Measurements from ENCODE around the gene MMP14. TPM values are rescaled to one million over a fixed set of nuclear protein-coding genes. Genes with fewer than 3 reads are reported as not detected.
A peak's percentile ranks its signal among the peaks of the same experiment; 100 is the strongest.

MMP14 gene
- total RNA-seq = 1 to 10 TPM; 2.6 to 2.9 TPM
- polyA plus RNA-seq (2013, experiment 1 of 2) = 0.53 TPM
- polyA plus RNA-seq (2013, experiment 2 of 2) = 5.9 TPM
- 0.13 to 9.1 (median 0.86) reads per million in 172 experiments for total RNA-seq

- no peak within 1 kb of the TSS for H3K27ac ChIP-seq (ENCODE audit: low read depth in 1 of 2, low read length in 2 of 2)
These were observed at the start of gene MMP14 for GRCh38 chr14:22836301-22837113. TSS of gene MMP14 (plus strand) at chr14:22836585. CDS start at chr14:22836818, 233 bp downstream.

GRCh38 chr14:22786685-22787084 lies 49.7 kb upstream of the MMP14 start:
- no peaks in the 10 kb centered on the region for H3K27me3 ChIP-seq (ENCODE audit: control insufficient read depth in 1 of 2, insufficient read depth in 2 of 2, low read length in 2 of 2)
- H3K27ac ChIP-seq (ENCODE audit: low read depth in 1 of 2, low read length in 2 of 2) = no peak overlapping the region
- no peaks in the 10 kb centered on the region for H3K4me1 Mint-ChIP-seq (ENCODE audit: low read depth)
- no peaks in the 10 kb centered on the region for H3K36me3 ChIP-seq (ENCODE audit: insufficient read depth, low read length)
- intact Hi-C loops (cut with DNase I, micrococcal nuclease) = no loop called here
- no peaks in the 10 kb centered on the region for H3K36me3 Mint-ChIP-seq (ENCODE audit: low read depth)
- no peak overlapping the region for H3K27ac Mint-ChIP-seq
- POLR2A ChIA-PET = no interaction called here
- DNase-seq (no peak), ATAC-seq (ENCODE audit: poor library complexity) (no peak)
- H3K4me1 ChIP-seq (ENCODE audit: insufficient read depth, low read length) = no peaks in the 10 kb centered on the region
- CTCF ChIA-PET = no interaction called here
- H3K4me3 Mint-ChIP-seq = no peak overlapping the region
- no peak for TF ChIP-seq CTCF (IDR thresholded peaks at IDR 0.05)
- no peaks in the 10 kb centered on the region for H3K27me3 Mint-ChIP-seq
- H3K9me3 ChIP-seq (ENCODE audit: control insufficient read depth in 1 of 2, insufficient read depth in 1 of 2, low read length in 2 of 2) = no peaks in the 10 kb centered on the region
- no peak overlapping the region for H3K4me3 ChIP-seq (ENCODE audit: low read length)
- H3K9me3 Mint-ChIP-seq = no peaks in the 10 kb centered on the region

More at GRCh38 chr14:22836301-22837113, at the start of gene MMP14:
- Histone ChIP-seq H3K36me3 (ENCODE audit: insufficient read depth, low read length) (peaks cover 25% of the 10 kb centered on the region), H3K4me3 (ENCODE audit: low read length) (peak within 1 kb of the TSS; percentile 54), H3K4me1 (ENCODE audit: insufficient read depth, low read length) (peaks cover 21% of the 10 kb centered on the region), H3K27me3 (ENCODE audit: control insufficient read depth in 1 of 2, insufficient read depth in 2 of 2, low read length in 2 of 2) (peaks cover 23 to 24% of the 10 kb centered on the region in 2 experiments), H3K9me3 (ENCODE audit: control insufficient read depth in 1 of 2, insufficient read depth in 1 of 2, low read length in 2 of 2) (peaks cover 0 to 14% of the 10 kb centered on the region in 2 experiments)
- Mint-ChIP-seq H3K9me3 (no peaks in the 10 kb centered on the region), H3K27me3 (peaks cover 25% of the 10 kb centered on the region), H3K36me3 (ENCODE audit: low read depth) (peaks cover 34% of the 10 kb centered on the region), H3K4me1 (ENCODE audit: low read depth) (peaks cover 18% of the 10 kb centered on the region), H3K27ac (peak within 1 kb of the TSS; percentile 38), H3K4me3 (peak within 1 kb of the TSS; percentile 89)
- DNase-seq (no peak), ATAC-seq (ENCODE audit: poor library complexity) (no peak)
- TF ChIP-seq CTCF (IDR thresholded peaks at IDR 0.05) = no peak
- intact Hi-C loops (cut with DNase I, micrococcal nuclease) = no loop called here
- ChIA-PET POLR2A (interaction anchor here (1.0 to 2.5 kb wide), 4 partner anchors 17 to 484 kb away, joined by 4 to 11 read pairs (median 6); partner anchors contain the start of genes LRP10, OXA1L and PABPN1), CTCF (interaction anchor here (1.1 to 1.9 kb wide), 2 partner anchors 14 to 16 kb away, joined by 3 to 8 read pairs; no protein-coding TSS in a partner anchor)

GRCh38 chr14:22791301-22791700 lies 45.1 kb upstream of the MMP14 start:
- intact Hi-C loops (cut with DNase I, micrococcal nuclease) = no loop called here
- H3K4me3 ChIP-seq (ENCODE audit: low read length) = no peak overlapping the region
- no peaks in the 10 kb centered on the region for H3K4me1 Mint-ChIP-seq (ENCODE audit: low read depth)
- no peak overlapping the region for H3K27ac ChIP-seq (ENCODE audit: low read depth in 1 of 2, low read length in 2 of 2)
- no peaks in the 10 kb centered on the region for H3K27me3 ChIP-seq (ENCODE audit: control insufficient read depth in 1 of 2, insufficient read depth in 2 of 2, low read length in 2 of 2)
- no peaks in the 10 kb centered on the region for H3K36me3 Mint-ChIP-seq (ENCODE audit: low read depth)
- no peaks in the 10 kb centered on the region for H3K9me3 Mint-ChIP-seq
- ChIA-PET CTCF (no interaction called here), POLR2A (interaction anchor here (1.3 kb wide), 1 partner anchor 24 kb away, joined by 3 read pairs; no protein-coding TSS in a partner anchor)
- no peaks in the 10 kb centered on the region for H3K9me3 ChIP-seq (ENCODE audit: control insufficient read depth in 1 of 2, insufficient read depth in 1 of 2, low read length in 2 of 2)
- TF ChIP-seq CTCF (IDR thresholded peaks at IDR 0.05) = no peak
- no peak overlapping the region for H3K4me3 Mint-ChIP-seq
- H3K36me3 ChIP-seq (ENCODE audit: insufficient read depth, low read length) = no peaks in the 10 kb centered on the region
- no peaks in the 10 kb centered on the region for H3K4me1 ChIP-seq (ENCODE audit: insufficient read depth, low read length)
- peaks cover under 1% of the 10 kb centered on the region for H3K27me3 Mint-ChIP-seq
- DNase-seq = peak in 2 of 14 experiments; percentile 41 to 61
- H3K27ac Mint-ChIP-seq = no peak overlapping the region
- no peak for ATAC-seq (ENCODE audit: poor library complexity)
